HG03060 (cell line): ENCODE results near the gene WDR35.

Source experiments
- ATAC-seq: cut with Tn5 transposase; IDR thresholded peaks from one replicate; pipeline ENCODE4 v1.9.1; 2021; ENCODE audit warnings: low read depth, moderate number of reproducible peaks; ENCODE audit not compliant: unreplicated experiment

The WDR35 gene

GRCh38 chr2:20012032-20012281, 22.1 kb upstream of the WDR35 start:
- ATAC-seq, result no peak

DNA sequence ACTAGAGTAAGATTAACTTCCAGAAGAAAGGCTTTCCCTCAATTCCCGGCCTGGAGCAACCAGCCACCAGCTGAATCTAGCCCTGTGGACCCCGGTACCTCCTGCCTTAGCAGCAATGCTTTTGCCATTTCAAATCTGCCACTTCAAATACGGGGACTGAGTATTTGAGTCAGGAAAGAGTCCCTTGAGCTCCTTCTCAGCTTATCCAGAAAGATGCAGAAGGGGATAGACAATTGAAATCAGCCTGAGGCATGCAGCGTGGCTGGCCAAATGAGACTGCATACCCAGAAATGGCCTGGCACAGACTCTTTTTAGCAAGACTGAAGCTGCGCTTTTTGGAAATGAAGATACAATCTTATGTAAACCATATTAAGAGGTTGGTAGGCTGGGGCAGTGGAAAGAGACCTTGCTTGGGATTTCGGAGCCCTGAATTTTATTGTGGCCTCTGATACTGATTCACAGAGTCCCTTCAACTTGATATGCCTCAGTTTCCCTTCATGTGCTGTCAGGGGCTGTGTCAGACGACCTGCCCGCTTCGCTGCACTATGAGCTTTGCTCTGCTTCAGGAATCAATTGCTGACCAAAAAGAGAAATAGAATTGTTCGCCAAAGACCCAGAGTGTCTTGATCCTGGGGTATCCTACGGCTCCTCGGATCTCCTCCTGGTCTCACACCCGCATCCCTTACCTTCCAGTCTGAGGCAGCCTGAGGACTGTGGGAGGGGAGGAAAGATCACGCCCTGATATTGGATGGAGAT, 21.5 kb upstream of the WDR35 start:
- ATAC-seq, result no peak

DNA sequence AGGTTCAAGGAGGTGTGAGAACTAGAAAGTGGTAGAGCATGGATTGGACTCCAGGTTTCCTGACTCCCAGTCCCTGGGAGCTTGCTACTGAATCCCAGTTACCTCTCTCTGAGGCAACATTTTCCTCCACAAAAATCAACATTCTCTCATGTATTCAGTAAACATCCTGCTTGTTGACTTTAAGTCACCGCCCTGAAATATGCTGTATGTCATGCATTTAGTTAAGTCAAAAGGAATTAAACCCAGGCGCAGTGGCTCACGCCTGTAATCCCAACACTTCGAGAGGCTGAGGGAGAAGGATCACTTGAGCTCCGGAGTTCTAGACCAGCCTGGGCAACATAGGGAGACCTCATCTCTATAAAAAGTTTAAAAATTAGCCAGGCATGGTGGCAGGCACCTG, 18.8 kb upstream of the WDR35 start:
- no peak for ATAC-seq

DNA sequence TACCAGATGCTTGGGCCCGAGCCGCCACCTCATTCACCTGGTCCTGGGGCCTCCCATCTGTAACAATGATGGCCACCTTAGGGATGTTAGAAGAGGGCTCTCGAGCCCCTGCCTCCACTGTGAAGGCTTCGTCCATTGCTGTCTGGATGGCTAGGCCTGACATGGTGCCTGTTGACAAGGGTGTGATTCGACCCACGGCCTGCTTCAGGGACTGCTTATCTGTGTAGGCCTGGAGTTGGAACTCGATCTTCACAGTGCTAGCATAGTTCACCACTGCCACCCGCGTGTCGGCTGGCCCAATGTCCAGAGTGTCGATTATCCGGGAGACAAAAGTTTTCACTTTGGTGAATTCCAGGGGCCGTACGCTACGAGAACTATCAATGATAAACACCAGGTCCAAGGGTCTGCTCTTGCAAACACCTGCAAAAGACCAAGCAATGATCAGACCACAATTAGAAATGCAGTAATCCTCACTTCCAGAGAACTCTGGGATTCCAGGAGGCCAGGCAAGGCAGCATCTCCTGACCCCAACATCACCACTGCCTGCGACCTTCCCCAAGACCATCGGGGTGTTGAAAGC, 16.1 kb upstream of the WDR35 start:
- no peak for ATAC-seq

DNA sequence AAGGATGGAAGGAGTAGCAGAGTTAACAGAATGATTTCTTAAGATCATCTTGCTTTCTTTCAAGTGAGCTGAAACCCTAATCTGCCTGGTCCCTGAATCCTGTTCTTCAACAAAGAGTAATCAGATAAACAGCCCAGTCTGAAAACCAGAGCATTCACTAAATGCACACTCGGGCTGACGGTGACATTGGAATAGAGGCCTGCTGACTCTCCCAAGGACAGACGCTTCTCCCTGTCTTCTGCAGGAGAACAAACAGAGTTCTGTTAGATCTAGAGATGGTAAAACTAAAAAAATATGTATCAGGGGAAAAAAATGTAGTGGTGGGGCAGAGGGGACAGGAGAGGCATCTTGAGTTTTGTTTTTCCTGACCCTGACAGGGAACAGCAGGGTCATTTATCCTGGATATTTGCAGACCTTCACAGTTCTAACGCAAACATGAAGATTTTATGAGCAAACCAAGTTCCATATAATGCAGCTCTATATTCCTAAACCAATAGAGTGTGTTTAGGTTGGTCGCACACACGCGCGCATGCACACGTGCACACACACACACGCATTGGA, 15.2 kb upstream of the WDR35 start:
- ATAC-seq, result no peak

GRCh38 chr2:20001361-20001863, 11.5 kb upstream of the WDR35 start:
- ATAC-seq, result no peak

- no peak for ATAC-seq
Measured at GRCh38 chr2:19993731-19994130, 3.8 kb upstream of the WDR35 start.

DNA sequence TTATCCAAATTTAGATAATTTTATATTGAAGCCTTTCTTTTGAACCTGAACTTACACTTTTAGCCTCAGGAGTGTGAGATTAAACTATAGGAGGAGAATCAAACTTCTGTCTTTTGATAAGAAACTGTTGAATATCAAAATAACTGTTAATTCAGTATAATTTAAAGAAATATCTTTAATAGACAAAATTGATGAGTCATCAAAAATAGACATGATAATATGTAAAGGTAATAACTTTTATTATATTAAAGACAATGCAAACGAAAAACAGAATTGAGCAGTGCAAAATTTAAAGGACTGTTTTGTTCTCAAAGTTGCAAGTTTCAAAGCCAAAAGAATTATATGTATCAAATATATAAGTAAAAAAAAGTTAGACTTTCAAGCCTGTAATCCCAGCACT, 2.0 kb upstream of the WDR35 start:
- no peak for ATAC-seq

GRCh38 chr2:19990416-19990728, 467 bp upstream of the WDR35 start:
- no peak for ATAC-seq

GRCh38 chr2:19989342-19989666, 601 bp downstream of the WDR35 start:
- ATAC-seq, result no peak

- ATAC-seq, result no peak
Measured at GRCh38 chr2:19988600-19988999, 1.3 kb downstream of the WDR35 start.

- ATAC-seq, result peak; percentile 72
Measured at GRCh38 chr2:19987936-19988335, 2.0 kb downstream of the WDR35 start.

GRCh38 chr2:19982268-19982667, 7.6 kb downstream of the WDR35 start:
- no peak for ATAC-seq

GRCh38 chr2:19979932-19980331, 10.0 kb downstream of the WDR35 start:
- ATAC-seq, result no peak

GRCh38 chr2:19973466-19973865, 16.4 kb downstream of the WDR35 start:
- no peak for ATAC-seq

- ATAC-seq, result no peak
Measured at GRCh38 chr2:19971691-19972090, 18.2 kb downstream of the WDR35 start.

DNA sequence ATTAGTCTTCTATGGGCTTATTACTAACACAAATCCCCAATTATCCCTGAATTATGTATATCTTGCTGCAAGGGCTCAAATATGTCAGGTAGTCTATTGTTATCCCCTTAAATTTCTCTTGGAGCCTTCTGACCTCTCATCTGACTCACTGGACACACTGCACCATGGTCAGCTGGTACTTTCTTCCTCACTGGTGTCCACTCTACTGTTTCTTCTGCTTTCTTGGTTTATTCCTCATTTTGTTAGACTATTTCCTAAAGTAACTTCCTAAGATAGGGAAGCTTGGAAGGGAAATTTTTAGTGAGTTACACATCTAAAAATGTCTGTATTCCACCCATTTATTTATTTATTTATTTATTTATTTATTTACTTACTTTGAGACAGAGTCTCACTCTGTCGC, 26.5 kb downstream of the WDR35 start:
- ATAC-seq, result no peak

GRCh38 chr2:19955544-19956422, 34.1 kb downstream of the WDR35 start:
- ATAC-seq, result peak; percentile 91

GRCh38 chr2:19949071-19949470, 40.8 kb downstream of the WDR35 start:
- ATAC-seq, result no peak

GRCh38 chr2:19947184-19947940, 42.5 kb downstream of the WDR35 start:
- ATAC-seq, result no peak
